ENCODE data around the gene YOD1.
"Not testable (repeated sequence)": the region's sequence is repeated elsewhere in the genome, so short reads cannot be mapped to it uniquely, and the experiment has no call there.

The YOD1 gene

GRCh38 chr1:207048041-207048440 is 3.0 kb downstream of the YOD1 start:
- DNase-seq = no peak

- DNase-seq = no peak
These were observed 3.5 kb downstream of the YOD1 start for GRCh38 chr1:207047505-207047904.

- no peak for DNase-seq
These were observed 5.6 kb downstream of the YOD1 start for GRCh38 chr1:207045453-207045852.

- DNase-seq = not testable (repeated sequence)
These were observed 9.6 kb downstream of the YOD1 start for GRCh38 chr1:207041397-207041796.

GRCh38 chr1:207040181-207040533 is 10.9 kb downstream of the YOD1 start:
- DNase-seq = peak; percentile 67

- no peak for DNase-seq
These were observed 11.4 kb downstream of the YOD1 start for GRCh38 chr1:207039380-207040180.

GRCh38 chr1:207036865-207037264 is 14.1 kb downstream of the YOD1 start:
- DNase-seq = no peak

GRCh38 chr1:207035877-207036551 is 15.0 kb downstream of the YOD1 start:
- DNase-seq = peak; percentile 28

GRCh38 chr1:207034998-207035397 is 16.0 kb downstream of the YOD1 start:
- peak; percentile 84 for DNase-seq

GRCh38 chr1:207034208-207034607 is 16.8 kb downstream of the YOD1 start:
- no peak for DNase-seq

- no peak for DNase-seq
These were observed 17.7 kb downstream of the YOD1 start for GRCh38 chr1:207033302-207033701.

- no peak for DNase-seq
These were observed 18.4 kb downstream of the YOD1 start, which contains the start of gene C1orf116 for GRCh38 chr1:207032528-207033017. Gene C1orf116, minus strand, starts transcription at chr1:207032756. Its CDS starts 5,158 bp downstream, at chr1:207027598.

GRCh38 chr1:207031632-207032264 is 19.3 kb downstream of the YOD1 start:
- no peak for DNase-seq

- DNase-seq = no peak
These were observed 20.0 kb downstream of the YOD1 start for GRCh38 chr1:207031016-207031415.

GRCh38 chr1:207030522-207031009 is 20.4 kb downstream of the YOD1 start:
- DNase-seq = no peak

GRCh38 chr1:207029701-207030521 is 21.1 kb downstream of the YOD1 start:
- DNase-seq = no peak

GRCh38 chr1:207028884-207029650 is 21.9 kb downstream of the YOD1 start:
- DNase-seq = no peak

GRCh38 chr1:207027921-207028320 is 23.1 kb downstream of the YOD1 start:
- no peak for DNase-seq

- peak; percentile 44 for DNase-seq
These were observed 23.7 kb downstream of the YOD1 start for GRCh38 chr1:207027206-207027777.

- peak; percentile 49 for DNase-seq
These were observed 24.9 kb downstream of the YOD1 start for GRCh38 chr1:207026104-207026534.

GRCh38 chr1:207025146-207025880 is 25.7 kb downstream of the YOD1 start:
- peak; percentile 69 for DNase-seq
